ENCODE results near the gene C16orf74.

The C16orf74 gene

DNA sequence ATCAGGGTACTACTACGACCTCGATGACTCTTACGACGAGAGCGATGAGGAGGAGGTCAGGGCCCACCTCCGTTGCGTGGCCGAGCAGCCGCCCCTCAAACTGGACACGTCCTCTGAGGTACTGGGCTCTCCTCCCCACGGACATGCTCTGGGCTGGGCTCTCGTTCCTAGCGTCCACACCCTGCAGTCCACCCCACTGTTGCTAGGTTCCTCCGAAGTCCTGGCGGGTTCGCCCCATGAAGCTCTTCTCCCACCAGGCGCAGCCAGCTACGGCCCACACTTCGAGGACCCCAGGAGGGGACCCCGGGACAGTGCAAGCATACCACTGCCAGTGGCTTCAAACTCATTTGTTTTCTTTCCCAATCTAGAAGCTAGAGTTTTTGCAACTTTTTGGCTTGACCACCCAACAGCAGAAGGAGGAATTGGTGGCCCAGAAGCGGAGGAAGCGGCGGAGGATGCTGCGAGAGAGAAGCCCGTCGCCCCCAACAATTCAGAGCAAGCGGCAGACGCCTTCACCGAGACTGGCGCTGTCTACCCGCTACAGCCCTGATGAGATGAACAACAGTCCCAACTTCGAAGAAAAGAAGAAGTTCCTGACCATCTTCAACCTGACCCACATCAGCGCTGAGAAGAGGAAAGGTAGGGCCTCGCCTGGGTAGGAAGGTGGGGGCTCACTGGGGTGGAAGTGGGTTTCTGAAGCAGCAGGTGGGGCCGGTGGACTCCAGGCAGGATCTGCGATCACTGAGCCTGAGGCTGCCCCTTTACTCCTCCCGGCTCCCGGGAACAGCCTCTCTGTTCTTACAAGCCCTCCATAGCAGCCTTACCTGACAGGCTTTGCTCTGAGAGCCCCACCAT lies 87.7 kb downstream of the C16orf74 start:
- no peaks in the 10 kb centered on the region for H3K79me2 ChIP-seq (ENCODE audit: control insufficient read depth, insufficient read depth, low read length, unreplicated experiment)
- no peak overlapping the region for H3K27ac ChIP-seq (ENCODE audit: low read depth, low read length)
- H2AFZ ChIP-seq (ENCODE audit: low read length, unreplicated experiment): no peak overlapping the region
- H3K4me3 ChIP-seq (ENCODE audit: low read depth, low read length): no peak overlapping the region
- H3K36me3 ChIP-seq (ENCODE audit: insufficient read depth, low read length): peaks cover 14% of the 10 kb centered on the region; the same call in 1 of the 2 replicates
- H3K4me1 ChIP-seq (ENCODE audit: control insufficient read depth, insufficient read depth, low read length, unreplicated experiment): no peaks in the 10 kb centered on the region
- H3K27me3 ChIP-seq (ENCODE audit: insufficient read depth, low read length): no peaks in the 10 kb centered on the region

DNA sequence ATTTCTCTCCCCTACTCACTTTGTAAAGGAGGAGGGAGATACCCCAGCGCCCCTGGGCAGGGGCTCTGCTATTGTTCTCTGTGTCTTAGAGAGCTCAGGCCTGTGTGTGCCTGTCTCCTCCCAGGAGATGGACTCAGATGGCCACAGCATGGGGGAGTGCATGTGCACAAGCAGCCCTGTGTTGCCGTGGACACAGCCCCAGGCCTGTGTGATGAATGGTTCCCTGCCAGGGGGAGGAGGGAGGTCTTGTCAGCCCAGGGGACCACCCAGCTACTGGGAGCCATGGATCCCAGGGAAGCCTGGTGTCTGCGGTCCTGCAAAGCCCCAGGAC lies 88.4 kb downstream of the C16orf74 start:
- no peak overlapping the region for H3K27ac ChIP-seq (ENCODE audit: low read depth, low read length)

GRCh38 chr16:85661740-85662481 lies 89.0 kb downstream of the C16orf74 start:
- H3K4me1 ChIP-seq (ENCODE audit: control insufficient read depth, insufficient read depth, low read length, unreplicated experiment): no peaks in the 10 kb centered on the region
- no peaks in the 10 kb centered on the region for H3K27me3 ChIP-seq (ENCODE audit: insufficient read depth, low read length)
- no peaks in the 10 kb centered on the region for H3K79me2 ChIP-seq (ENCODE audit: control insufficient read depth, insufficient read depth, low read length, unreplicated experiment)
- H2AFZ ChIP-seq (ENCODE audit: low read length, unreplicated experiment): no peak overlapping the region
- H3K36me3 ChIP-seq (ENCODE audit: insufficient read depth, low read length): peaks cover 14% of the 10 kb centered on the region; the same call in 1 of the 2 replicates
- no peak overlapping the region for H3K4me3 ChIP-seq (ENCODE audit: low read depth, low read length)
- no peak overlapping the region for H3K27ac ChIP-seq (ENCODE audit: low read depth, low read length)

More for the DNA sequence above, 88.4 kb downstream of the C16orf74 start:
- Histone ChIP-seq H3K4me1 (ENCODE audit: control insufficient read depth, insufficient read depth, low read length, unreplicated experiment) (no peaks in the 10 kb centered on the region), H2AFZ (ENCODE audit: low read length, unreplicated experiment) (no peak overlapping the region), H3K27me3 (ENCODE audit: insufficient read depth, low read length) (no peaks in the 10 kb centered on the region), H3K4me3 (ENCODE audit: low read depth, low read length) (no peak overlapping the region), H3K36me3 (ENCODE audit: insufficient read depth, low read length) (peaks cover 14% of the 10 kb centered on the region; the same call in 1 of the 2 replicates), H3K79me2 (ENCODE audit: control insufficient read depth, insufficient read depth, low read length, unreplicated experiment) (no peaks in the 10 kb centered on the region)

- Histone ChIP-seq H2AFZ (ENCODE audit: low read length, unreplicated experiment) (no peak overlapping the region), H3K36me3 (ENCODE audit: insufficient read depth, low read length) (peaks cover 16% of the 10 kb centered on the region; the same call in 1 of the 2 replicates), H3K4me3 (ENCODE audit: low read depth, low read length) (no peak overlapping the region), H3K27me3 (ENCODE audit: insufficient read depth, low read length) (no peaks in the 10 kb centered on the region), H3K4me1 (ENCODE audit: control insufficient read depth, insufficient read depth, low read length, unreplicated experiment) (no peaks in the 10 kb centered on the region), H3K27ac (ENCODE audit: low read depth, low read length) (no peak overlapping the region), H3K79me2 (ENCODE audit: control insufficient read depth, insufficient read depth, low read length, unreplicated experiment) (no peaks in the 10 kb centered on the region)
Observed at GRCh38 chr16:85660843-85661739, 89.8 kb downstream of the C16orf74 start.

DNA sequence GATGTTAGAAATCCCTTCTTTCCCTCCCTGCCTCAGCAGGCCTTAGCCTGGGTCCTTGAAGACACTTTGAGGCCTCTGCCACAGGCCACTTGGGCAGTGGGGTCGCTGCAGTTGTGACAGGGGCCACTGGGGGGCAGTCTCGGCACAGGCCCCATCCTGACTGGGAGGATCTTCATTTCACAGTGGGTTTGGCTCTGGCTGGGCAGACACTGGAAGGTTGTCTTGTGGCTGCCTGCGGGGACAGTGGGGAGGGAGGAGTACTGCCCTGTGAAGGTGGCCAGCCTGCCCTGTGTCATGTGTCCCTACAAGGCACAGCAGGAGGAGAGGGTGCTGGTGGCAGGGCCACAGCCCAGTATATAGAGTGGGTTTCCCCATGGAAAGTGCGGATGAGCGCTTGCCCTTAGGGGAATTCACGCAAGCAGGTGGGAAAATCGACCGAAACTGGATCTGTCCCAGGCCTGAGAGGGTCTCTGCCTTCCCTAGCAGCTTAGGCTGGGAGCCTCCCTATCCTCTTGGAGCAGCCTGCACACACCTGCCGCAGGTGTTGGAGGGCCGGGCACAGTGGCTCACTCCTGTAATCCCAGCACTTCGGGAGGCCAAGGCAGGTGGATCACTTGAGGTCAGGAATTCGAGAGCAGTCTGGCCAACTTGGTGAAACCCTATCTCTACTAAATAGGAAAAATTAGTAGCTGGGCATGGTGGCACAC lies 90.9 kb downstream of the C16orf74 start:
- Histone ChIP-seq H3K27me3 (ENCODE audit: insufficient read depth, low read length) (no peaks in the 10 kb centered on the region), H3K27ac (ENCODE audit: low read depth, low read length) (no peak overlapping the region), H3K4me3 (ENCODE audit: low read depth, low read length) (no peak overlapping the region), H3K79me2 (ENCODE audit: control insufficient read depth, insufficient read depth, low read length, unreplicated experiment) (no peaks in the 10 kb centered on the region), H2AFZ (ENCODE audit: low read length, unreplicated experiment) (no peak overlapping the region), H3K4me1 (ENCODE audit: control insufficient read depth, insufficient read depth, low read length, unreplicated experiment) (no peaks in the 10 kb centered on the region), H3K36me3 (ENCODE audit: insufficient read depth, low read length) (peaks cover 17% of the 10 kb centered on the region; the same call in 1 of the 2 replicates)

DNA sequence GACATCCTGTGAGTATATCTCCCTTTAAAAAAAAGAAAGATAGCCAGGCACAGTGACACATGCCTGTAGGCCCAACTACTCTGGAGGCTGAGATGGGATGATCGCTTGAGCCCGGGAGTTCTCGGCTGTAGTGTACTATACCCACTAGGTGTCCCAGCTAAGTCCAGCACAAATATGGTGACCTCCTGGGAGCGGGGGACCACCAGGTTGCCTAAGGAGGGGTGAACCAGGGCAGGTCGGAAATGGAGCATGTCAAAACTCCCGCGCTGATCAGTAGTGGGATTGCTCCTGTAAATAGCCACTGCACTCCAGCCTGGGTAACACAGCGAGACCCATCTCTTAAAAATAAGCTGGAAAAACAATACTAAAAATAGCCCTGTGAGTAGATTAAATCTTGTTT lies 91.6 kb downstream of the C16orf74 start:
- H3K27ac ChIP-seq (ENCODE audit: low read depth, low read length): no peak overlapping the region
- no peaks in the 10 kb centered on the region for H3K79me2 ChIP-seq (ENCODE audit: control insufficient read depth, insufficient read depth, low read length, unreplicated experiment)
- no peaks in the 10 kb centered on the region for H3K4me1 ChIP-seq (ENCODE audit: control insufficient read depth, insufficient read depth, low read length, unreplicated experiment)
- H3K36me3 ChIP-seq (ENCODE audit: insufficient read depth, low read length): peaks cover 17% of the 10 kb centered on the region; the same call in 1 of the 2 replicates
- no peak overlapping the region for H2AFZ ChIP-seq (ENCODE audit: low read length, unreplicated experiment)
- no peaks in the 10 kb centered on the region for H3K27me3 ChIP-seq (ENCODE audit: insufficient read depth, low read length)
- H3K4me3 ChIP-seq (ENCODE audit: low read depth, low read length): no peak overlapping the region

- H2AFZ ChIP-seq (ENCODE audit: low read length, unreplicated experiment): no peak overlapping the region
- no peaks in the 10 kb centered on the region for H3K79me2 ChIP-seq (ENCODE audit: control insufficient read depth, insufficient read depth, low read length, unreplicated experiment)
- no peaks in the 10 kb centered on the region for H3K27me3 ChIP-seq (ENCODE audit: insufficient read depth, low read length)
- H3K27ac ChIP-seq (ENCODE audit: low read depth, low read length): no peak overlapping the region
- no peaks in the 10 kb centered on the region for H3K4me1 ChIP-seq (ENCODE audit: control insufficient read depth, insufficient read depth, low read length, unreplicated experiment)
- H3K4me3 ChIP-seq (ENCODE audit: low read depth, low read length): no peak overlapping the region
- peaks cover 12% of the 10 kb centered on the region; the same call in 1 of the 2 replicates for H3K36me3 ChIP-seq (ENCODE audit: insufficient read depth, low read length)
Observed at GRCh38 chr16:85658504-85659326, 92.2 kb downstream of the C16orf74 start.

DNA sequence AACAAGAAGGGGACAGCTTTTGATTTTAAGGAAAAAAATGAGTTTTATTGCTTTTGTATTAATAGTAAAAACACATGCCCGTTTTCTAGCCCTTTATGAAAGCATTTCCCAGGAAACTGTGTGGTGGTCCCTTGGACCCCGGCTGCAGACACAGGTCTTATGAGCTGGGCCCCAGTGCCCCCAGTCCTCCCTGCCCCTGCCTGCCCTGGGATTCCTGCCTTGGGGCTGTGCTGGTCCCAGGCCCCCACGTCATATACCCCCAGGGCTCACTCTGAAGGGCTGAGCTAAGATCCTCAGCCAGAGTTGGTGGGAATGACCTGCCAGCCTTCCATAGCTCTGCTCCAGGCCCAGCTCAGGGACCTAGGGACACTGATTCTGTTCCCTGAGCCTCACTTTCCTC lies 92.9 kb downstream of the C16orf74 start:
- Histone ChIP-seq H3K27me3 (ENCODE audit: insufficient read depth, low read length) (no peaks in the 10 kb centered on the region), H3K27ac (ENCODE audit: low read depth, low read length) (no peak overlapping the region), H2AFZ (ENCODE audit: low read length, unreplicated experiment) (no peak overlapping the region), H3K36me3 (ENCODE audit: insufficient read depth, low read length) (peaks cover 11% of the 10 kb centered on the region; the same call in 1 of the 2 replicates), H3K79me2 (ENCODE audit: control insufficient read depth, insufficient read depth, low read length, unreplicated experiment) (no peaks in the 10 kb centered on the region), H3K4me1 (ENCODE audit: control insufficient read depth, insufficient read depth, low read length, unreplicated experiment) (peaks cover 3% of the 10 kb centered on the region), H3K4me3 (ENCODE audit: low read depth, low read length) (no peak overlapping the region)

Measured in ACC112 (cell line).